Left lobe of liver (tissue), 1 donor: ENCODE data around the gene HSPB8. TPM values are rescaled to one million over a fixed set of nuclear protein-coding genes. Genes with fewer than 3 reads are reported as not detected.

Source experiments
- total RNA-seq: library from RNA; stranded (reverse); gene quantifications from one replicate; pipeline ENCODE4 v1.2.1, GENCODE V29; 2021
- donor health status: DM: no; HTN: yes; CAD: no.

Gene HSPB8
- total RNA-seq, 1 donor from 2014 or later: 0.96 TPM

Other genes starting within 250 kb of the HSPB8 start
- gene SRRM4, start 197.4 kb upstream of the HSPB8 start, total RNA-seq: not detected
- not detected for gene CCDC60, start 155.8 kb downstream of the HSPB8 start, total RNA-seq